COR-L47 (cell line): Measurements from ENCODE around the gene STXBP5.

Experiments
- DNase-seq: peaks from one replicate; lab custom pipeline; 2025; lab: John Stamatoyannopoulos, UW

Gene STXBP5

GRCh38 chr6:147437615-147438014, 233.4 kb downstream of the STXBP5 start:
- DNase-seq, result no peak

- peak; percentile 6 for DNase-seq
Observed at GRCh38 chr6:147438758-147439528, 234.7 kb downstream of the STXBP5 start.
